ENCODE measurements around the gene PAK4.
"Not testable (repeated sequence)": the region's sequence is repeated elsewhere in the genome, so short reads cannot be mapped to it uniquely, and the experiment has no call there.

PAK4 gene

GRCh38 chr19:39130337-39131254 lies 5.0 kb downstream of the PAK4 start:
- DNase-seq (ENCODE audit: low read depth in 2 of 2): no peak

GRCh38 chr19:39131255-39131755 lies 5.7 kb downstream of the PAK4 start:
- no peak for DNase-seq (ENCODE audit: low read depth in 2 of 2)

DNA sequence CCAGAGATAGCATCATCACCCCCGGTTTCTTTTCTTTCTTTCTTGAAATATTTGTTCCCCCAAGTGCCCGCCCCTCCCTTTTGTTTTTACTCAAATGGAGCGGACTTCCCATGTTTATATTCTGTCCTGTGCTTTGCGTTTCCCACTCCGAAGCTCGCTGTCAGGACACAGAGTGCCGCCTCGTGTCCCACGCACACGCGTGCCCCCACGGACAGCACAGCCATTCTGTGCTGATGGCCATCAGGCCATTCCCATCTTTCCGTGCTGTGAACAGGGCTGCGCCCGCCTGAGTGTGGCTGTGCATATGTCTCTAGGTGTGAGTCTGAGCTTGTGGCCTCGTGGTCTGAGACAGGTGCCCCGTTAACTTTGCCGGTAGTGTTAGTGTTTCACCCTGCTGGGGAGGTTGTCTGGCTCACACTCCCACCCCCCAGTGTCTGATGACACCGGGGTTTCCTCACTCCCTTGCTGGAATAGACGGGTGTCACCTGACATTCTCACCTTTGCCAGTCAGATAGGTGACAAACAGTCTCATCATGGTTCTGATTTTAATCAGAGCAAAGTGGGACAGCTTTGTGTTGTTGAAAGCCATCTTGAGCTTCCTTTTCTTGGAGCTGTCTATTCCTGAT lies 6.9 kb downstream of the PAK4 start:
- no peak for DNase-seq (ENCODE audit: low read depth in 2 of 2)

GRCh38 chr19:39133431-39134270 lies 8.1 kb downstream of the PAK4 start:
- DNase-seq (ENCODE audit: low read depth in 2 of 2): no peak

DNA sequence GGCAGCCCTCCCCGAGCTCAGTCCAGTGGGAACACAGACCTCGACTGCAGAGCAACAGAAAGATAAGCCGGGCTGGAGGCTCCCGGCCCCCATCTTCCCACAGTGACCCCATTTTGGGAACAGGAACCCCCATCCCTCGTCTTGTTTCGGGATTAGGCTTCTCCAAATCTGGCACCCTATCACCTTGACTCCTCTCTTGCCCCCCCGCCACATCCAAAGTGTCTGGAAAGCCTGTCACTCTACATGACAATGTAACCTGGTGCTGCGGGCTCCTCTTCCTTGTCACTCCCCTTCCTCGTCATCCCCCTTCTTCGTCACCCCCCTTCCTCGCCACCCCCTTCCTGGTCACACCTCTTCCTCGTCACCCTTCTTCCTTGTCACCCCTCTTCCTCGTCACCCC lies 10.1 kb downstream of the PAK4 start:
- no peak for DNase-seq (ENCODE audit: low read depth in 2 of 2)

DNA sequence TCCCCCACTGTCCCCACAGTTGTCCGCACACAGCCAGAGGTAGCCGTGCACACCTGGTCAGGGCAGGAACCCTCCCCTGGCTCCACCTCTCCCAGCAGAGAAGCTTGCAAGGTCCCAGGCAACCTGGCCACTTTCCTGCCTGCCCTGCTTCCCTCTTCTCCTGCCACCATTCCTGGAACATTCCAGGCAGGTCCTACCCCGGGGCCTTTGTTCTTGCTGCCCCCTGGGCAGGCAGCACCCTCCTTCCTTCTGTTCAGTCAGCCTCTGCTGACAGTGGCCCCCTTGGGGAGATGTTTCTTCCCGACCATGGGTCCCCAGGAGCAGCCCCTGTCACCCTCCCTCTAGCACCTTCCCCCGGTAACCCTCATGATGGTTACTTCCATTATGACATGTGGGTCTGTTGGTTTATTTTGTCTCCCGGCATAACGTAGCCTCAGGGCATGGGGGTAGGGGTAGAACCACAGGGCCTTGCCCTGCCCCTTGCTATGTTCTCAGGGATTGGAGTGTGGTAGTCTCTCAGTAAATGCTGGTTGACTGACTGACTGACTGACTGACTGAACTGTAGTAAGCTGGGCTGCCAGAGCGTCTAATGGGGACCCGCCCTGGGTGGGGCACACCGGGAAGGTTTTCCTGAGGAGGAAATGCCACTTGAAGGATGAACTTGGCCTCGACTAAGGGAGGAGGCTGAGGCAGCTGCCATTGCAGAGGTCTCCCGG lies 10.8 kb downstream of the PAK4 start:
- no peak for DNase-seq (ENCODE audit: low read depth in 2 of 2)

- DNase-seq (ENCODE audit: low read depth in 2 of 2): no peak
Observed at GRCh38 chr19:39137131-39137530, 11.5 kb downstream of the PAK4 start.

- DNase-seq (ENCODE audit: low read depth in 2 of 2): no peak
Observed at GRCh38 chr19:39138221-39139211, 12.9 kb downstream of the PAK4 start.

- no peak for DNase-seq (ENCODE audit: low read depth in 2 of 2)
Observed at GRCh38 chr19:39139305-39139874, 13.8 kb downstream of the PAK4 start.

GRCh38 chr19:39139971-39140453 lies 14.4 kb downstream of the PAK4 start:
- DNase-seq (ENCODE audit: low read depth in 2 of 2): no peak

DNA sequence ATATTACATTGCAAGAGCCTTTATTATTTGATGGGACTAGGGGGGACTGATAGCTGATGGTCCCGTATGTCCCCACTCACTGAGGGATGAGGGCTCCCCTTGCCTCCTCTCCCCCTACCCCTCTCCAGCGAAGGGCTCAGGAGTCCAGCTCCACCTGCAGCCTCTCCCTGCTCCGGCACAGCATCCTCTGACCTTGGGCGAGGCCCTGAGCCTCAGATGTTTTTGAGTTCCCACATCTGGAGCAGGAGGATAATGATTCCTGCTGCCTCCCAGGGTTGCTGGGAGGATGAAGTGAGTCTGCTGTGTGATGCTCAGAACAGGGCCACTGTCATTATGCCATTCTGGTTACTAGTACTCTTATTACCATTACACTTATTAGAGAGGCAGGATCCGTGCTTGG lies 15.0 kb downstream of the PAK4 start:
- DNase-seq (ENCODE audit: low read depth in 2 of 2): no peak

DNA sequence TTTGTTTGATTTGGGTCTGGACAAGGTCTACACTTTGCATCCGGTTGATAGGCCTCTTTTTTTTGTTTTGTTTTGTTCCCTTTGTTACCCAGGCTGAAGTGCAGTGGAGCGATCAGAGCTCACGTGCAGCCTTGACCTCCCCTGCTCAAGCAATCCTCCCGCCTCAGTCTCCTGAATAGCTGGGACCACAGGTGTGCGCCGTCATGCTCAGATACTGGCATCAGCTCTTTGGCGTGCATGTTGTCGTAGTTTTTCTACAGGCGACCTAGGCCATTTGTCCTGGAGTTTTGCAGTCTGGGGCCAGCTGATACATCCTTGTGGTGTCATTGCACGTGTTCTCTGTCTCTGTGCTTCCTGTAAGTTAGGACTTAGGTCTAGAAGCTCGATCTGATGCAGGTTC lies 16.3 kb downstream of the PAK4 start:
- no peak for DNase-seq (ENCODE audit: low read depth in 2 of 2)

- DNase-seq (ENCODE audit: low read depth in 2 of 2): no peak
Observed at GRCh38 chr19:39142630-39143029, 17.0 kb downstream of the PAK4 start.

DNA sequence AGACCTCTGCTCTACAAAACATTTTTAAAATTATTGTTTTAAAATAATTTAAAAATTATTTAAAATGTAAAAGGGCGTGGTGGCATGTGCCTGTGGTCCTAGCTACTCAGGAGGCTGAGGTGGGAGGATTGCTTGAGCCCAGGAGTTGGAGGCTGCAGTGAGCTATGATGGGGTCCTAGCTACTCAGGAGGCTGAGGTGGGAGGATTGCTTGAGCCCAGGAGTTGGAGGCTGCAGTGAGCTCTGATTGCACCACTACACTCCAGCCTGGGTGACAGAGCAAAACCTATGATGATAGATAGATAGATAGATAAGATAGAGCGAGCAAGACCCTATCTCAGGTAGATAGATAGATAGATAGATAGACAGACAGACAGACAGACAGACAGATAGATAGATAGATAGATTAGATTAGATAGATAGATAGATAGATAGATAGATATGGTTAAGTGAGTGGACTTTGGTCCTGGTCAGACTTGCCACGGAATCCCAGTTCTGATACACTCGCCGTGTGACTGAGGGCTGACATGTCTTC lies 18.2 kb downstream of the PAK4 start:
- DNase-seq (ENCODE audit: low read depth in 2 of 2): not testable (repeated sequence)

GRCh38 chr19:39144290-39145071 lies 18.9 kb downstream of the PAK4 start:
- DNase-seq (ENCODE audit: low read depth in 2 of 2): no peak

DNA sequence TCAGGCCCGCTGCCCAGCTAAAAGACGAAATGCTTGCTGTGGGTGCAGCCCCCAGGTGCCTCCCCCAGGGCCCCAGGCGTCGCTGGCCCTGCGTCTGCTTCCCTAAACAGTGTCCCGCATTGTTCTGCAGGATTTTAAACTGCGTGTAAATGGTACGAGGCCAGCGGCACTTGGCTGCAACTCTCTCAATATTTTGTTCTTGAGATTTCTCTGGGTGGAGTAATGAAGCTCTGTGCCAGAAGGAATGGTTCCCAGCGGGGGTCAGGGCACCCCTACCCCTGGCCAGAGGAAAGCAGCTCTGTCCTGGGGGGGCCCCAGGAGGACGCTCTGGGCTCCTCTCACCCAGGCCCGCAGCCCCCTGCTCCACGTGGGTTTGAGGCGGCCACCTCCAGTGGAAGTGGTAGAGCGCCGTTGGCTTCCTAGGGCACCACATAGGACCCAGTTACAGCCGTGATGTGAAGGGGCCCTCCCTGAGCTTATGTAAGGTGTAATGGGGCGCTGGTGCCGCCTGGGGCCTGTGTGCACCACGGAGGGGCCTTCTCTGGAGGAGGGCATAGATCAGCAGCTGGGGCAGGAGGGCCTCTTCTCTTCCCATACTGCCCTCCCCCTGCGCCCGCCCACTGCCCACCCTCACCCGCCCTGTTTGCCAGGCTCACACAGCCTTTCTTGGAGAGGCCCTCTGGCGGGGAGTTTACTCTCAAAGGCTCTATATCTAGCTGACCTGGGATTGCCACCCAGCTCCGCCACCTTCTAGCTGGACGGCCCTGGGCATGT lies 19.8 kb downstream of the PAK4 start:
- no peak for DNase-seq (ENCODE audit: low read depth in 2 of 2)

DNA sequence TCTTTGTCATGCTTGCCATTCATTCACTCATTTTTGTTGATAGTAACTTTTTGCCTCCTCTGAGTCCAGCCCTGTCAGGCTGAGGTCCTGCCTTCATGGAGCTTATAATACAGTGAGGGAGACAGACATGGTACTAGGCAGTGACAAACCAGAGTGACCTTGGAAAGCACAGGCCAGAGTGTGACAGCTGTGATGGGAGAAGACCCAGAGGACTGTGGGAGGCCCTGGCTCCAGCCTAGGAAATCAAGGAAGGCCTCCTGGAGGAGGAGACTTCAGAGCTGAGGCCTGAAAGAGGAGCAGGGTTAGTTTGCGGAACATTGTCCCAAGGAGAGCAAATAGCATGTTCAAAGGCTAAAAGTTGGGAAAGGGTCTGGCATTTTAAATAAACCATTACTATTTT lies 20.5 kb downstream of the PAK4 start:
- DNase-seq (ENCODE audit: low read depth in 2 of 2): no peak

Data from stimulated activated CD4-positive, alpha-beta T cell treated with anti-CD3 and anti-CD28 coated beads, Interleukin-12 subunit alpha, Interleukin-12 subunit beta, amount 100 ng/mL, for 24 hours (primary cell).